HG02763 (cell line): ENCODE data around the gene TP53RK.

ENCODE experiments used
- ATAC-seq: cut with Tn5 transposase; IDR thresholded peaks from one replicate; pipeline ENCODE4 v1.9.1; 2021; ENCODE audit warnings: mild to moderate bottlenecking, moderate library complexity; ENCODE audit not compliant: unreplicated experiment

Gene TP53RK

GRCh38 chr20:46689082-46689753 is at the start of gene TP53RK:
Gene TP53RK (minus strand): TSS chr20:46689444. CDS start chr20:46689414, 30 bp downstream.
- peak; percentile 90 for ATAC-seq

GRCh38 chr20:46735436-46735835 is 46.2 kb upstream of the TP53RK start:
- no peak for ATAC-seq

GRCh38 chr20:46731770-46732169 is 42.5 kb upstream of the TP53RK start:
- no peak for ATAC-seq

GRCh38 chr20:46725186-46726165 is 36.2 kb upstream of the TP53RK start:
- no peak for ATAC-seq

- ATAC-seq = no peak
Observed at GRCh38 chr20:46724343-46724959, 35.2 kb upstream of the TP53RK start.

- no peak for ATAC-seq
Observed at GRCh38 chr20:46723039-46723438, 33.8 kb upstream of the TP53RK start.

GRCh38 chr20:46722450-46722849 is 33.2 kb upstream of the TP53RK start:
- ATAC-seq = no peak

- ATAC-seq = no peak
Observed at GRCh38 chr20:46721476-46721875, 32.2 kb upstream of the TP53RK start.

- no peak for ATAC-seq
Observed at GRCh38 chr20:46720776-46721425, 31.7 kb upstream of the TP53RK start.

GRCh38 chr20:46720019-46720418 is 30.8 kb upstream of the TP53RK start:
- ATAC-seq = no peak

GRCh38 chr20:46717818-46718541 is 28.7 kb upstream of the TP53RK start:
- no peak for ATAC-seq

- no peak for ATAC-seq
Observed at GRCh38 chr20:46715292-46715756, 26.1 kb upstream of the TP53RK start.

GRCh38 chr20:46713957-46714834 is 25.0 kb upstream of the TP53RK start:
- ATAC-seq = no peak

GRCh38 chr20:46712056-46712636 is 22.9 kb upstream of the TP53RK start:
- no peak for ATAC-seq

- ATAC-seq = no peak
Observed at GRCh38 chr20:46710153-46710913, 21.1 kb upstream of the TP53RK start.

GRCh38 chr20:46709459-46710152 is 20.4 kb upstream of the TP53RK start, which contains the start of gene SLC2A10:
Gene SLC2A10 (plus strand): TSS chr20:46709649. CDS start chr20:46709737, 88 bp downstream.
- ATAC-seq = no peak

- no peak for ATAC-seq
Observed at GRCh38 chr20:46709055-46709458, 19.8 kb upstream of the TP53RK start.
